HepG2 (cell line): Measurements from ENCODE around the gene CHPF. TPM values are rescaled to one million over a fixed set of nuclear protein-coding genes. Genes with fewer than 3 reads are reported as not detected.

Experiments
- CAMTA2 ChIP-seq: sonication (generic); formaldehyde crosslinking; IDR thresholded peaks from 2 replicates; pipeline ENCODE4 v1.4.0; 2020; ENCODE audit warnings: mild to moderate bottlenecking, missing genetic modification reagents, borderline replicate concordance
- RBM22 ChIP-seq: fragments of 200-400 bp; formaldehyde crosslinking; optimal IDR thresholded peaks from 2 replicates; pipeline ENCODE3; 2017; ENCODE audit warnings: mild to moderate bottlenecking, low read length, moderate library complexity
- STAT6 ChIP-seq: sonication (generic); formaldehyde crosslinking; IDR thresholded peaks from 2 replicates; pipeline ENCODE4 v1.4.0; 2020; ENCODE audit warnings: missing genetic modification reagents, mild to moderate bottlenecking, borderline replicate concordance
- ZC3H13 ChIP-seq: sonication (generic); formaldehyde crosslinking; IDR thresholded peaks from 2 replicates; pipeline ENCODE4 v1.8.1; 2023; ENCODE audit warnings: mild to moderate bottlenecking, missing genetic modification reagents, moderate library complexity
- ZNF414 ChIP-seq: sonication (generic); formaldehyde crosslinking; IDR thresholded peaks from 2 replicates; pipeline ENCODE4 v1.5.0; 2020; ENCODE audit warnings: missing genetic modification reagents
- ZNF629 ChIP-seq: sonication (generic); formaldehyde crosslinking; conservative IDR thresholded peaks from 2 replicates; pipeline ENCODE4 v1.5.0; 2020; ENCODE audit warnings: missing genetic modification reagents
- ZSCAN21 ChIP-seq: sonication (generic); formaldehyde crosslinking; IDR thresholded peaks from 2 replicates; pipeline ENCODE4 v1.8.0; 2022; ENCODE audit warnings: mild to moderate bottlenecking, missing genetic modification reagents, moderate library complexity, borderline replicate concordance
- polyA plus RNA-seq, 8 experiments: library from polyadenylated mRNA; depleted of rRNA in 3 of 8; stranded (reverse) in 7 of 8; unstranded in 1 of 8; fragments of >200 nt; fragmentation: Illumina TruSeq in 4 of 8; extraction: Trizol in 4 of 8; gene quantifications; 2 replicates each; pipeline versions ENCODE4 v1.2.1 to v1.2.3, GENCODE V29; 2011 to 2016; ENCODE audit warnings: low read depth in 4 of 8, missing spikeins in 1 of 8, mixed read lengths in 1 of 8; ENCODE audit not compliant: insufficient read depth in 1 of 8
- total RNA-seq, 5 experiments: library from RNA; depleted of rRNA; stranded (reverse); fragments of >200 nt; fragmentation: Illumina TruSeq; extraction: Trizol; gene quantifications; 2 replicates each; pipeline ENCODE4 v1.2.3, GENCODE V29; 2016; ENCODE audit warnings: low read depth in 1 of 5

Gene CHPF
- total and polyA plus RNA-seq, 2 of the 13 experiments (the other 11 are each of a cell fraction or from before 2014, with no cell fraction given): 79.6 to 111 TPM

GRCh38 chr2:219540784-219541504 lies 2.7 kb downstream of the CHPF start (continued):
- TF ChIP-seq ZNF414 (CRISPR knock-in tag) (peak; percentile 6; the same call in 1 of the 2 replicates), ZSCAN21 (CRISPR knock-in tag) (0 out of 2 replicates have a peak, but pooled peaks have one; percentile 31), ZC3H13 (peak; percentile 51; the same call in 1 of the 2 replicates), RBM22 (peak; percentile 85), CAMTA2 (CRISPR knock-in tag) (0 out of 2 replicates have a peak, but pooled peaks have one; percentile 62), STAT6 (CRISPR knock-in tag) (peak; percentile 20; the same call in 1 of the 2 replicates), ZNF629 (CRISPR knock-in tag) (peak; percentile 92)
- TF ChIP-seq, all 625 proteins: peak for 14
